CD4-positive, CD25-positive, alpha-beta regulatory T cell (primary cell): ENCODE measurements around the gene ATP8A1. TPM values are rescaled to one million over a fixed set of nuclear protein-coding genes. Genes with fewer than 3 reads are reported as not detected.

Experiments used
- ATAC-seq, 2 donors: fragments of 150-1000 bp; cut with Tn5 transposase; one replicate each; pipeline ENCODE4 v1.10.0; 2021; ENCODE audit warnings: low read depth in 2 of 2, moderate number of reproducible peaks in 2 of 2, moderate library complexity in 1 of 2
- DNase-seq, 3 donors: peaks; one replicate each; pipeline versions ENCODE4 v3.0.0 to v3.0.0-alpha.2; 2012 to 2022; ENCODE audit warnings: mixed read lengths in 1 of 3
- H3K27ac ChIP-seq: one replicate; pipeline ENCODE4 v1.7.0; 2013; ENCODE audit warnings: mild to moderate bottlenecking, low read length; ENCODE audit not compliant: insufficient read depth, poor library complexity, severe bottlenecking
- H3K27me3 ChIP-seq: one replicate; pipeline ENCODE4 v1.7.0; 2013; ENCODE audit warnings: low read length; ENCODE audit not compliant: control insufficient read depth, insufficient read depth
- H3K36me3 ChIP-seq: one replicate; pipeline ENCODE4 v1.7.0; 2013; ENCODE audit warnings: mild to moderate bottlenecking, low read length, moderate library complexity; ENCODE audit not compliant: control insufficient read depth, insufficient read depth
- H3K4me1 ChIP-seq: 2 replicates; pipeline ENCODE4 v1.7.0; 2013; ENCODE audit warnings: mild to moderate bottlenecking, low read length; ENCODE audit not compliant: insufficient read depth, control insufficient read depth, poor library complexity, severe bottlenecking
- H3K4me3 ChIP-seq: one replicate; pipeline ENCODE4 v1.7.0; 2013; ENCODE audit warnings: low read depth, mild to moderate bottlenecking, low read length, moderate library complexity
- H3K9me3 ChIP-seq, 2 experiments: 1 replicate in 1 of 2; 2 replicates in 1 of 2; pipeline ENCODE4 v1.7.0; 2013; ENCODE audit warnings: low read length in 2 of 2, mild to moderate bottlenecking in 1 of 2, moderate library complexity in 1 of 2; ENCODE audit not compliant: control insufficient read depth in 2 of 2
- H3K27ac Mint-ChIP-seq, 3 donors: one replicate each; pipeline ENCODE4 v1.8.0; 2020 to 2022; ENCODE audit warnings: mild to moderate bottlenecking in 3 of 3, mixed read lengths in 3 of 3, moderate library complexity in 2 of 3
- H3K27me3 Mint-ChIP-seq: one replicate; pipeline ENCODE4 v1.8.0; 2022; ENCODE audit warnings: mild to moderate bottlenecking, mixed read lengths
- H3K36me3 Mint-ChIP-seq: one replicate; pipeline ENCODE4 v1.8.0; 2020; ENCODE audit warnings: mixed read lengths
- H3K4me1 Mint-ChIP-seq, 4 donors: one replicate each; pipeline ENCODE4 v1.8.0; 2020 to 2022; ENCODE audit warnings: mixed read lengths in 4 of 4, mild to moderate bottlenecking in 1 of 4
- H3K4me3 Mint-ChIP-seq, 4 donors: one replicate each; pipeline ENCODE4 v1.8.0; 2020 to 2022; ENCODE audit warnings: mild to moderate bottlenecking in 4 of 4, mixed read lengths in 4 of 4, moderate library complexity in 3 of 4
- H3K9me3 Mint-ChIP-seq, 7 donors: one replicate each; pipeline ENCODE4 v1.8.0; 2020 to 2022; ENCODE audit warnings: mixed read lengths in 7 of 7, mild to moderate bottlenecking in 3 of 7, moderate library complexity in 2 of 7
- polyA plus RNA-seq, 4 donors: library from polyadenylated mRNA; unstranded; fragments of 300-500 nt; fragmentation: Illumina TruSeq; gene quantifications; one replicate each; pipeline ENCODE4 v1.2.3, GENCODE V29; 2021
- total RNA-seq: library from RNA; stranded (reverse); gene quantifications from one replicate; pipeline ENCODE4 v1.2.3, GENCODE V29; 2022

Gene ATP8A1
- total and polyA plus RNA-seq, 5 donors from 2014 or later, result 6.3 to 49.9 (median 8.1) TPM

- ATAC-seq (no peak), DNase-seq (peak in 1 of 3 donors; percentile 4)
- no peaks in the 10 kb centered on the region for H3K27me3 Mint-ChIP-seq
- H3K9me3 Mint-ChIP-seq, result no peaks in the 10 kb centered on the region
- H3K27ac Mint-ChIP-seq, result peak overlapping the region in 1 of 3 donors; percentile 26
- H3K27me3 ChIP-seq, result no peaks in the 10 kb centered on the region
- H3K4me3 ChIP-seq, result no peak overlapping the region
- H3K27ac ChIP-seq, result no peak overlapping the region
- peaks cover 0 to 8% (median 3%) of the 10 kb centered on the region in 4 donors for H3K4me1 Mint-ChIP-seq
- no peaks in the 10 kb centered on the region for H3K9me3 ChIP-seq
- peaks cover 29% of the 10 kb centered on the region for H3K36me3 ChIP-seq
- H3K4me1 ChIP-seq, result no peaks in the 10 kb centered on the region
- H3K4me3 Mint-ChIP-seq, result no peak overlapping the region
- H3K36me3 Mint-ChIP-seq, result peaks cover 51% of the 10 kb centered on the region
These were observed 77.0 kb downstream of the ATP8A1 start for GRCh38 chr4:42579903-42580302.

GRCh38 chr4:42578187-42578586, 78.7 kb downstream of the ATP8A1 start:
- Mint-ChIP-seq H3K4me1 (peaks cover 0 to 6% (median 2%) of the 10 kb centered on the region in 4 donors), H3K27me3 (no peaks in the 10 kb centered on the region), H3K4me3 (peak overlapping the region in 1 of 4 donors; percentile 54), H3K9me3 (no peaks in the 10 kb centered on the region), H3K36me3 (peaks cover 41% of the 10 kb centered on the region), H3K27ac (peak overlapping the region in 1 of 3 donors; percentile 3)
- DNase-seq, result no peak
- no peaks in the 10 kb centered on the region for H3K27me3 ChIP-seq
- H3K27ac ChIP-seq, result no peak overlapping the region
- ATAC-seq, result no peak
- no peak overlapping the region for H3K4me3 ChIP-seq
- no peaks in the 10 kb centered on the region for H3K4me1 ChIP-seq
- H3K36me3 ChIP-seq, result peaks cover 26% of the 10 kb centered on the region
- no peaks in the 10 kb centered on the region for H3K9me3 ChIP-seq

- Mint-ChIP-seq H3K27ac (no peak overlapping the region), H3K4me3 (peak overlapping the region in 1 of 4 donors; percentile 85), H3K36me3 (peaks cover 22% of the 10 kb centered on the region), H3K27me3 (no peaks in the 10 kb centered on the region), H3K9me3 (no peaks in the 10 kb centered on the region), H3K4me1 (peaks cover 0 to 4% (median 2%) of the 10 kb centered on the region in 4 donors)
- Histone ChIP-seq H3K4me1 (no peaks in the 10 kb centered on the region), H3K27ac (no peak overlapping the region), H3K36me3 (peaks cover 18% of the 10 kb centered on the region), H3K9me3 (no peaks in the 10 kb centered on the region), H3K27me3 (no peaks in the 10 kb centered on the region), H3K4me3 (no peak overlapping the region)
- ATAC-seq, result no peak
- DNase-seq, result no peak
These were observed 82.0 kb downstream of the ATP8A1 start for GRCh38 chr4:42574870-42575430.

- Mint-ChIP-seq H3K4me1 (peaks cover 0 to 6% (median 5%) of the 10 kb centered on the region in 4 donors), H3K9me3 (no peaks in the 10 kb centered on the region), H3K27me3 (no peaks in the 10 kb centered on the region), H3K4me3 (no peak overlapping the region), H3K27ac (no peak overlapping the region), H3K36me3 (peaks cover 16% of the 10 kb centered on the region)
- Histone ChIP-seq H3K4me1 (no peaks in the 10 kb centered on the region), H3K27me3 (no peaks in the 10 kb centered on the region), H3K9me3 (no peaks in the 10 kb centered on the region), H3K36me3 (peaks cover 15% of the 10 kb centered on the region), H3K4me3 (no peak overlapping the region), H3K27ac (no peak overlapping the region)
- ATAC-seq (no peak), DNase-seq (no peak)
These were observed 83.7 kb downstream of the ATP8A1 start for GRCh38 chr4:42573249-42573648.

GRCh38 chr4:42570221-42570620, 86.7 kb downstream of the ATP8A1 start:
- Histone ChIP-seq H3K27ac (no peak overlapping the region), H3K4me3 (no peak overlapping the region), H3K9me3 (no peaks in the 10 kb centered on the region), H3K36me3 (peaks cover 8% of the 10 kb centered on the region), H3K27me3 (no peaks in the 10 kb centered on the region), H3K4me1 (no peaks in the 10 kb centered on the region)
- ATAC-seq (peak in 1 of 2 donors; percentile 28), DNase-seq (no peak)
- Mint-ChIP-seq H3K27ac (peak overlapping the region in 1 of 3 donors; percentile 59), H3K9me3 (no peaks in the 10 kb centered on the region), H3K4me3 (no peak overlapping the region), H3K4me1 (peaks cover 0 to 6% (median 1%) of the 10 kb centered on the region in 4 donors), H3K36me3 (peaks cover under 1% of the 10 kb centered on the region), H3K27me3 (no peaks in the 10 kb centered on the region)

- DNase-seq, result peak; percentile 40 to 79 (median 66)
- H3K9me3 Mint-ChIP-seq, result no peaks in the 10 kb centered on the region
- no peaks in the 10 kb centered on the region for H3K27me3 Mint-ChIP-seq
- peaks cover 6% of the 10 kb centered on the region for H3K36me3 ChIP-seq
- H3K4me1 Mint-ChIP-seq, result peaks cover 0 to 6% (median 1%) of the 10 kb centered on the region in 4 donors
- peak; percentile 82 to 84 for ATAC-seq
- no peak overlapping the region for H3K4me3 Mint-ChIP-seq
- no peaks in the 10 kb centered on the region for H3K27me3 ChIP-seq
- H3K4me1 ChIP-seq, result no peaks in the 10 kb centered on the region
- no peak overlapping the region for H3K4me3 ChIP-seq
- H3K27ac Mint-ChIP-seq, result peak overlapping the region in 1 of 3 donors; percentile 71
- no peak overlapping the region for H3K27ac ChIP-seq
- peaks cover 9% of the 10 kb centered on the region for H3K36me3 Mint-ChIP-seq
- H3K9me3 ChIP-seq, result no peaks in the 10 kb centered on the region
These were observed 88.2 kb downstream of the ATP8A1 start for GRCh38 chr4:42568610-42569207.

- no peak overlapping the region for H3K4me3 ChIP-seq
- peak overlapping the region in 1 of 3 donors; percentile 52 for H3K27ac Mint-ChIP-seq
- no peak for DNase-seq
- no peak overlapping the region for H3K4me3 Mint-ChIP-seq
- no peaks in the 10 kb centered on the region for H3K9me3 Mint-ChIP-seq
- no peaks in the 10 kb centered on the region for H3K36me3 ChIP-seq
- no peaks in the 10 kb centered on the region for H3K27me3 ChIP-seq
- no peaks in the 10 kb centered on the region for H3K27me3 Mint-ChIP-seq
- ATAC-seq, result no peak
- H3K9me3 ChIP-seq, result no peaks in the 10 kb centered on the region
- peaks cover 0 to 6% (median 1%) of the 10 kb centered on the region in 4 donors for H3K4me1 Mint-ChIP-seq
- H3K36me3 Mint-ChIP-seq, result peaks cover 25% of the 10 kb centered on the region
- no peak overlapping the region for H3K27ac ChIP-seq
- no peaks in the 10 kb centered on the region for H3K4me1 ChIP-seq
These were observed 90.1 kb downstream of the ATP8A1 start for GRCh38 chr4:42566835-42567234.

GRCh38 chr4:42562016-42562415, 94.9 kb downstream of the ATP8A1 start:
- ATAC-seq (no peak), DNase-seq (no peak)
- Histone ChIP-seq H3K36me3 (peaks cover 6% of the 10 kb centered on the region), H3K4me1 (no peaks in the 10 kb centered on the region), H3K27me3 (no peaks in the 10 kb centered on the region), H3K27ac (no peak overlapping the region), H3K4me3 (no peak overlapping the region), H3K9me3 (no peaks in the 10 kb centered on the region)
- Mint-ChIP-seq H3K9me3 (no peaks in the 10 kb centered on the region), H3K4me1 (peaks cover 0 to 2% (median 0%) of the 10 kb centered on the region in 4 donors), H3K4me3 (no peak overlapping the region), H3K27me3 (no peaks in the 10 kb centered on the region), H3K27ac (no peak overlapping the region), H3K36me3 (peaks cover 30% of the 10 kb centered on the region)
